ENCODE results near the gene ISG20L2.

Gene ISG20L2

GRCh38 chr1:156712626-156713025 lies 15.9 kb downstream of the ISG20L2 start:
- TF ChIP-seq FOXM1 (IDR thresholded peaks at IDR 0.05; ENCODE audit: borderline replicate concordance, low read depth), result no peak
- no peak for TF ChIP-seq YY1 (IDR thresholded peaks at IDR 0.05; ENCODE audit: low read depth)
- TF ChIP-seq EGR1 (IDR thresholded peaks at IDR 0.05), result no peak

GRCh38 chr1:156711011-156711817 lies 17.4 kb downstream of the ISG20L2 start:
- TF ChIP-seq EP300 (IDR thresholded peaks at IDR 0.05; ENCODE audit: borderline replicate concordance), result no peak
- no peak for TF ChIP-seq USF1 (IDR thresholded peaks at IDR 0.05)
- no peak for TF ChIP-seq CREB1 (IDR thresholded peaks at IDR 0.05; ENCODE audit: low read depth)
- TF ChIP-seq TEAD4 (IDR thresholded peaks at IDR 0.05), result no peak
- no peak for TF ChIP-seq CEBPB (IDR thresholded peaks at IDR 0.05)
- TF ChIP-seq MAX (IDR thresholded peaks at IDR 0.05), result no peak
- no peak for TF ChIP-seq EGR1 (IDR thresholded peaks at IDR 0.05)
- no peak for TF ChIP-seq YY1 (IDR thresholded peaks at IDR 0.05; ENCODE audit: low read depth)
- no peak for TF ChIP-seq REST (IDR thresholded peaks at IDR 0.05; ENCODE audit: low read depth)
- no peak for TF ChIP-seq RAD21 (IDR thresholded peaks at IDR 0.05; ENCODE audit: low read depth)
- no peak for TF ChIP-seq TAF1 (IDR thresholded peaks at IDR 0.05; ENCODE audit: low read depth)
- no peak for TF ChIP-seq TCF12 (IDR thresholded peaks at IDR 0.05; ENCODE audit: low read depth)
- no peak for TF ChIP-seq FOXM1 (IDR thresholded peaks at IDR 0.05; ENCODE audit: borderline replicate concordance, low read depth)
- no peak for TF ChIP-seq ZBTB7A (IDR thresholded peaks at IDR 0.05; ENCODE audit: low read depth)
- TF ChIP-seq NFIC (IDR thresholded peaks at IDR 0.05), result no peak

GRCh38 chr1:156709757-156710489 lies 18.6 kb downstream of the ISG20L2 start:
- TF ChIP-seq EGR1 (IDR thresholded peaks at IDR 0.05), result no peak
- 0 out of 2 replicates have a peak, but pooled peaks have one; percentile 32 for TF ChIP-seq NFIC (IDR thresholded peaks at IDR 0.05)

GRCh38 chr1:156709031-156709430 lies 19.5 kb downstream of the ISG20L2 start:
- no peak for TF ChIP-seq EGR1 (IDR thresholded peaks at IDR 0.05)
- no peak for TF ChIP-seq TCF12 (IDR thresholded peaks at IDR 0.05; ENCODE audit: low read depth)
- TF ChIP-seq MAX (IDR thresholded peaks at IDR 0.05), result no peak
- no peak for TF ChIP-seq TAF1 (IDR thresholded peaks at IDR 0.05; ENCODE audit: low read depth)
- no peak for TF ChIP-seq REST (IDR thresholded peaks at IDR 0.05; ENCODE audit: low read depth)
- no peak for TF ChIP-seq EP300 (IDR thresholded peaks at IDR 0.05; ENCODE audit: borderline replicate concordance)
- no peak for TF ChIP-seq FOXM1 (IDR thresholded peaks at IDR 0.05; ENCODE audit: borderline replicate concordance, low read depth)
- no peak for TF ChIP-seq ZBTB7A (IDR thresholded peaks at IDR 0.05; ENCODE audit: low read depth)
- no peak for TF ChIP-seq YY1 (IDR thresholded peaks at IDR 0.05; ENCODE audit: low read depth)
- no peak for TF ChIP-seq RAD21 (IDR thresholded peaks at IDR 0.05; ENCODE audit: low read depth)
- no peak for TF ChIP-seq CEBPB (IDR thresholded peaks at IDR 0.05)
- no peak for TF ChIP-seq CREB1 (IDR thresholded peaks at IDR 0.05; ENCODE audit: low read depth)
- TF ChIP-seq NFIC (IDR thresholded peaks at IDR 0.05), result no peak
- no peak for TF ChIP-seq TEAD4 (IDR thresholded peaks at IDR 0.05)
- TF ChIP-seq USF1 (IDR thresholded peaks at IDR 0.05), result no peak

GRCh38 chr1:156708218-156708661 lies 20.3 kb downstream of the ISG20L2 start:
- TF ChIP-seq CEBPB (IDR thresholded peaks at IDR 0.05) (no peak), MAX (IDR thresholded peaks at IDR 0.05) (no peak), TAF1 (IDR thresholded peaks at IDR 0.05; ENCODE audit: low read depth) (no peak), TCF12 (IDR thresholded peaks at IDR 0.05; ENCODE audit: low read depth) (no peak), RAD21 (IDR thresholded peaks at IDR 0.05; ENCODE audit: low read depth) (no peak), EP300 (IDR thresholded peaks at IDR 0.05; ENCODE audit: borderline replicate concordance) (no peak), TEAD4 (IDR thresholded peaks at IDR 0.05) (no peak), REST (IDR thresholded peaks at IDR 0.05; ENCODE audit: low read depth) (no peak), NFIC (IDR thresholded peaks at IDR 0.05) (no peak), CREB1 (IDR thresholded peaks at IDR 0.05; ENCODE audit: low read depth) (no peak), FOXM1 (IDR thresholded peaks at IDR 0.05; ENCODE audit: borderline replicate concordance, low read depth) (no peak), USF1 (IDR thresholded peaks at IDR 0.05) (no peak), ZBTB7A (IDR thresholded peaks at IDR 0.05; ENCODE audit: low read depth) (no peak), EGR1 (IDR thresholded peaks at IDR 0.05) (no peak), YY1 (IDR thresholded peaks at IDR 0.05; ENCODE audit: low read depth) (no peak)

Data from Ishikawa (cell line).